HG03045 (cell line): Measurements from ENCODE around the gene PLEKHM1.

Source experiments
- ATAC-seq: cut with Tn5 transposase; IDR thresholded peaks from one replicate; pipeline ENCODE4 v1.9.1; 2021; ENCODE audit warnings: mild to moderate bottlenecking, moderate library complexity; ENCODE audit not compliant: unreplicated experiment

Gene PLEKHM1

DNA sequence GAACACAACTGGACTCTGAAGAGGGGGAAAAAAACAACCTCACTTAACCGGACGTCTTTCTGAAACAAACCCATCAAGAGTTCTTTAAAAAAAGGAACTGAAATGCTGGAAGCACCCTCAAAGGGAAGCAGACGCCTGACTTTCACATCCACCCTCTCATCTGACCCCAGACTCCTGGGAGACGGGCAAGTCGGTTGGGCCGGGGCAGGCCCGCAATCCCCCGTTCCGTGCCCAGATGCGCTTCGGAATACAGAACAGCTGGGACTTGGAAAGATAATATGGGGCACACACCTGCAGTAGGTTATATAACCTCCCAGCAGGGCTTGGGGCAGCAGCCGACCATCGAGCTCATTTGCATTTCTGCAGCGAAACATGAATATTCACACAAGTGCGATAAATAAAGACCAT lies 61.6 kb downstream of the PLEKHM1 start:
- ATAC-seq = no peak

GRCh38 chr17:45428050-45428617 lies 62.4 kb downstream of the PLEKHM1 start:
- peak; percentile 35 for ATAC-seq

- ATAC-seq = no peak
These were observed 63.2 kb downstream of the PLEKHM1 start for GRCh38 chr17:45427181-45427835.

DNA sequence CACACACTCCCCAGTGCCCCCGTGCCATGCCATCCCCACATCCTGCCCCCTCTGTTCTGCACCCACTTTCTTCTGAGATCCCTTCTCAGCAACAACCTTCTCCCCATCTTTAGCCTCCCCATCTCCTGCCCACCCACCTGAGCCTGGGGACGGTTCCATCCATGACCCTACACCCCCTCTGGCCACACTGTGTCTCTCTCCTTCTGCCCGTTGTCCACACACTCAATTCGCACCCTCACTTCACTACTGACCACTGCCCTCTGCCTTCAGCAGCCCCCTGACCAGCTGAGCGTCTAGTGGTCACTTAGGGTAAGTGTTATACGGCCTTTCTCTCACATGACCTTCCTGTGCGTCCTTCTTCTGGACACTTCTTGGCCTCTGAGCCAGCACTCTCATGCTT lies 64.0 kb downstream of the PLEKHM1 start:
- no peak for ATAC-seq

DNA sequence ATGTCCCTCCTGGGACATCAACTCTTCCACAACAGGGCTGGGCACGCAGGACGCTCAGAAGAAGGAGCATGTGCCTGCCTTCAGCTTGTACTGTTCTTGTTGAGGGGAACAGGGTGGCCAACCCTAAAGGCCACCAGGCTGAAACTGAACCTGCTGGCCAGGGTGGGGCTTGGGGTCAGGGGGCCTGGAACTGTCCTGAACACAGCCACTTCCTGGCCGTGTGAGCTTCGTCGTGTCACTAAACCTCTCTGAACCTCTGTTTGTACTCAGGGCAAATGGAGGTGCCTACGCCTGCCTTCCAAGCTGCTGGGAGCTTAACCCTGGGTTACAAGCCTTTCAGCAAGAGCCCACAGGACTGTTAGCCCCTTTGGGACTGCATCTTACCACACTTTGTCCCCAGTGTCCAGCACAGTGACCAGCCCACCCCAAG lies 64.5 kb downstream of the PLEKHM1 start:
- no peak for ATAC-seq

DNA sequence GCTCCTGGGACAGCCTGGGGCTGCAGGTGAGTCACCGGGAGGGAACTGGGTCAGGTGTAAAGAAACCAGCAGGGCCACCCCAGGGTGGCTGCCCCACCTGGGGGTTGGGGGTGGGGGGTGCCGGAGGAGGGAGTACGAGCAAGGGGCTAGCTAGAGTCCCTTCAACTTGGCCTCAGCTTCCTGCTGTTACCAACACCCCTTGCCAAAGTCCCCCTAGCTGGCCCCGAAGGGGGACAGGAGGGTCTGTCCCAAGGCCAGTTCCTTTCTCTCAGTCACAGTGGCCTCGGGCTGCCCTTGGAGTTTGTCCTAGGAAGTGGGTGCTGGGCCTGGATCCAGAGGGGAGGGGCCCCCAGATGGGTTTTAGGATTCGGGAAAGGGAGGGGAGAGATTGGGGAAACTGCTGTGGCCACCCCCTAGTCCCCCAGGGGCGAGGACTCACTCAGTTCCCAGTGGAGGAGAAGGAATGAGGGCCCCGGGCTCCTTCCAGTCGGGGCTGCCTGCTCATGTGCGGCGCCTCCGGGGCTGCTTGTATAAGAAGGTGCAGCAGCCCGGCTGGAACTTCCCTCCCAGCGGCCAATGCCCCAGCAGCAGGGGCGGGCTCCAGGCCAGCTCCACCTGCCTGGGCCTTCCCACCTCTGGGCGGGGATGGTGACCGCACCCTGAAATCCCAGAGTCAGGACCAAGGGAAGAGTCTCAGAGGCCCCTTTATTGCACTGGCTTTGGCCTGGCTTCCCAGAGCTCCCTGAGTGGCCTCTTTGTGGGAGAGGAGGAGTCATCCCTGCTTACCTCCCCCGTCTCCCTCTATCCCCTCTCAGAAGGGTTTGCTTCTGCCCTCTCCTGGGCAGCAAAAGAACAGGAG lies 65.2 kb downstream of the PLEKHM1 start:
- no peak for ATAC-seq

- no peak for ATAC-seq
These were observed 65.8 kb downstream of the PLEKHM1 start for GRCh38 chr17:45424769-45425124.

DNA sequence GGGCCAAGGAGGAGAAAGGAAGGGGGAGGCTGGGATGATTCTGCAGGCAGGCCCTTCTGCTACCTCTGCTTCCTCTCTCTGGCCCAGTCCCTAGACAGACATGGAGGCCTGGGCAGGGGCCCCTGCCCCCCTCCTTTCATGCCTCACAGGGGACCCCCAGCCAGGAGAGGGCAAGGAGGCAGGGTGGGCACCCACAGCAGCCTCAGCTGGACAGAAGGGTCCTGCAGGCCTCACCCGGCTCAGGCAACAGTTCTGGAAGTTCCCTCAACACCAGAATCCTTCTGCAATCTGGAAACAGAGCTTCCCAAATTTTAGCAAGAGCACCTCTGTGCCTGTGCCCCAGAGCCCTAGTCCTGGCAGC lies 66.6 kb downstream of the PLEKHM1 start:
- ATAC-seq = no peak

GRCh38 chr17:45423304-45423974 lies 67.1 kb downstream of the PLEKHM1 start:
- no peak for ATAC-seq

GRCh38 chr17:45414990-45415881 lies 75.3 kb downstream of the PLEKHM1 start:
- ATAC-seq = no peak

GRCh38 chr17:45413498-45413923 lies 77.0 kb downstream of the PLEKHM1 start:
- ATAC-seq = no peak

DNA sequence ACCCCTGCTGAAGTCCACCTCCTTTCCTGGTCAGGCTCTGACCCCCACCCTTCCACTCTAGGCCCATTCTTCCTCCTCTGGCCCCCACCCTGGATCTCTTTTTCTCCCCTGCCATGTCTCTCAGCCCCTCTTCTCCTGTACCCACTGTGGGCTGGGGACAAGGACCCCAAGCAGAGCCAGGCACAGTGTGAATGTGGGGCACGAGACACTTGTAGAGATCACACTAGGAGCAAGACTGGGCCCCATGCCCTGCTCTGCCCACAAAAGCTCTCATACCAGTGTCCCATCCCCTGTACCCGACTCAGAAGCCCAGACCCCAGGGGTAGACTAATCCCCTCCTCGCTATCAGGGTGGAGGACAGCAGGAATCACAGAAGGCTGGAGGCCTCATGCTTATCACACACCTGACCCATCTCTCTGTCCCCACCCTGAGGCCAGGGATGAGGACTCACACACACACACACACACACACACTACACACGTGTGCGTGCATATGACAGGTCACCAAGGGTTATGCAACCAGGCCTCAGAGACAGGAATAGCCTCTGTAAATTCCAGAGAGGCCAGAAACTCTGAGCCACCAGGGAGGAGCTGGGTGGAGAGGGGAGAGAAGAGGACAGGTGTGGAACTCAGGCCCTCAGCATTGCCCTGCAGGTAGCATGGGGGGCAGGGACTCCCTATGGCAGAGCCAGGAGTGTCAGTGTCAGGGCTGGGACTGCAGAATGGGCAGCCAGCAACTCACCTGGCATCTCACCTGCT lies 79.0 kb downstream of the PLEKHM1 start:
- ATAC-seq = no peak

GRCh38 chr17:45410144-45411091 lies 80.1 kb downstream of the PLEKHM1 start:
- no peak for ATAC-seq

- no peak for ATAC-seq
These were observed 80.9 kb downstream of the PLEKHM1 start for GRCh38 chr17:45409659-45410076.

GRCh38 chr17:45408611-45409421 lies 81.7 kb downstream of the PLEKHM1 start:
- no peak for ATAC-seq

DNA sequence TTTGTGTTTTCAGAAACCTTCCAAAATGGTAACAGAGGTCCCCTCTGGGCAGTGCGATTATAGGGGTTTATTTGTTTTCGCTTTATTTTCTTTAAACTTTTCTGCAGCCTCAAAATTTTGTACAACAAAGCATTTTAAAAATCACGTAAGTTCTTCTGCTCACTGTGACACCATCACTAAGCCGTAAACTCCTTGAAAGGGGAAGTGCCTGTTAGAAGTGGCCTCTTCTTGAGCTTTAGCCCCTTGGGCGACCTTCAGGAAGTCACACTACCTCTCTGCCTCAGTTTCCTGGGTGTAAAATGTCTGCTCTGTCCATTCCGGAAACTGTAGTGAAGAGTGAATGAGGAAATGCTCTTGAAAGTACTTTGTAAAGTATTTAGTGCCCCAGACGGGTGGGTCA lies 84.4 kb downstream of the PLEKHM1 start:
- no peak for ATAC-seq

GRCh38 chr17:45405250-45406086 lies 85.1 kb downstream of the PLEKHM1 start:
- no peak for ATAC-seq
